Ovary (tissue), 9 donors: ENCODE results near the gene TBC1D14. TPM values are rescaled to one million over a fixed set of nuclear protein-coding genes. Genes with fewer than 3 reads are reported as not detected.

Experiments
- DNase-seq, 5 donors: peaks; one replicate each; pipeline ENCODE4 v3.0.0-alpha.2; 2019 to 2020
- H3K27ac ChIP-seq, 2 donors: fragments of 200-600 bp; one replicate each; pipeline versions ENCODE4 v1.5.1 to v1.8.0; 2019 to 2022
- H3K27me3 ChIP-seq: fragments of 200-600 bp; one replicate; pipeline ENCODE4 v1.8.0; 2022
- H3K36me3 ChIP-seq: fragments of 200-600 bp; sonication (generic); one replicate; pipeline ENCODE4 v1.5.1; 2019
- H3K4me1 ChIP-seq: one replicate; pipeline ENCODE4 v1.8.1; 2013; ENCODE audit warnings: mild to moderate bottlenecking, moderate library complexity; ENCODE audit not compliant: insufficient read depth
- H3K4me3 ChIP-seq: fragments of 200-600 bp; sonication (generic); one replicate; pipeline ENCODE4 v1.5.1; 2017
- H3K9me3 ChIP-seq, 2 donors: fragments of 200-600 bp in 1 of 2; sonication (generic) in 1 of 2; one replicate each; pipeline versions ENCODE4 v1.5.1 to v1.8.1; 2013 to 2019; ENCODE audit warnings: mild to moderate bottlenecking in 1 of 2, moderate library complexity in 1 of 2
- CTCF ChIP-seq, 3 donors: fragments of 450-650 bp in 2 of 3; fragments of 200-600 bp in 1 of 3; IDR thresholded peaks; one replicate each; pipeline versions ENCODE4 v1.5.1 to v1.8.0; 2016 to 2022; ENCODE audit warnings: antibody characterized with exemption in 3 of 3, mild to moderate bottlenecking in 1 of 3
- EP300 ChIP-seq: sonication (generic); formaldehyde crosslinking; IDR thresholded peaks from one replicate; pipeline ENCODE4 v1.6.1; 2017; ENCODE audit warnings: antibody characterized with exemption
- POLR2A ChIP-seq: fragments of 450-650 bp; IDR thresholded peaks from one replicate; pipeline ENCODE4 v1.6.1; 2017; ENCODE audit warnings: antibody characterized with exemption, mild to moderate bottlenecking, moderate library complexity
- WGBS, 3 donors: extraction: QIAGEN DNeasy Blood & Tissue Kit in 1 of 3; methylation state at CpG; one replicate each; pipeline versions ENCODE4 v1.1.5 to v1.1.7; 2013 to 2017; 5-methylcytosine and 5-hydroxymethylcytosine counted together
- intact Hi-C, 4 donors: fragments of 100-400 bp; cut with DNase I; formaldehyde crosslinking; loops; one replicate each; pipeline versions ENCODE4 v1.11.0 to v1.15.1; 2022 to 2023
- polyA plus RNA-seq, 2 donors: library from polyadenylated mRNA; stranded (reverse); fragments of 200-250 nt in 1 of 2; fragments of 350-450 nt in 1 of 2; fragmentation: Illumina TruSeq in 1 of 2; extraction: RNeasy Lipid Tissue Mini Kit (QIAGEN cat#74804) in 1 of 2; gene quantifications; one replicate each; pipeline ENCODE4 v1.2.3, GENCODE V29; 2013 to 2014
- total RNA-seq, 7 donors: library from RNA; depleted of rRNA in 2 of 7; stranded (reverse); fragments of >200 nt in 2 of 7; fragmentation: NEBNext Ultra II Directional in 3 of 7; extraction: Animal tissue kit (Norgen Biotek cat#: 25700) in 3 of 7; gene quantifications; one replicate each; pipeline versions ENCODE4 v1.1.0 to v1.2.4, GENCODE V29; 2016 to 2023
- donor health status: DM: no; HTN: no; CAD: no; lungs with moderate emphysema.
- donor health status: DM: no; HTN: no; CAD: no.
- donor health status: Bipolar disorder and iron deficiency.
- donor health status: DM: yes; HTN: yes; CAD: no.
- donor health status: DM: no; HTN: no; CAD: no.
- donor health status: DM: yes; HTN: yes; CAD: no.

TBC1D14 gene
- total and polyA plus RNA-seq, 9 donors, result 19.9 to 40.0 (median 34.4) TPM

- Histone ChIP-seq H3K27ac (no peak overlapping the region), H3K4me3 (no peak overlapping the region), H3K27me3 (no peaks in the 10 kb centered on the region), H3K4me1 (no peaks in the 10 kb centered on the region), H3K36me3 (no peaks in the 10 kb centered on the region), H3K9me3 (no peaks in the 10 kb centered on the region)
- peak in 2 of 5 donors; percentile 52 to 61 for DNase-seq
- TF ChIP-seq CTCF (IDR thresholded peaks at IDR 0.05) (no peak), POLR2A (no peak), EP300 (no peak)
- intact Hi-C loops, result loop anchor here in 2 of 4 donors (5.0 to 10.0 kb wide), 3 partner anchors 159 to 351 kb away; no protein-coding TSS in a partner anchor
- WGBS, 3 donors, result 67 to 73% (median 71%) methylated on average over 18 of the region's 18 CpGs
Observed at GRCh38 chr4:7073526-7074390, 164.1 kb downstream of the TBC1D14 start.

DNA sequence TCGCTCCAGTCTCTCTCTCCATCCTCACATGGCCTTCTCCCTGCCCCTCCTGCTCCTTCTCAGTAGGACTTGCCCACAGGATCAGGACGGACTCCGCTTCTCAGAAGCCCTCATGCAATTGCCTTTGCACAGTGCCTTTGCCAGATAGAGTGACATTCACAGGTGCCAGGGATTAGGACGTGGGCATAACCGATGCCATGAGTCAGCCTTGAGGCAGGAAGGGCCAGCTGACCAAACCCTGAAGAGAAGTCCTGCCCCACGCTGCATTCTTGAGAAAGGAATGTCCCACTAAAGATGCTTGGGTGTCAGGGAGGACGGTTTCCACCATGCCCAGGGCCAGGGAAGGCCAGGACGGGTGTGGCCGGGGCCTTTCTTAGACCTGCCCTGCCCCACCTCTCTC lies 164.8 kb downstream of the TBC1D14 start:
- intact Hi-C loops, result loop anchor here in 2 of 4 donors (5.0 to 10.0 kb wide), 3 partner anchors 160 to 352 kb away; no protein-coding TSS in a partner anchor
- peak in 1 of 5 donors; percentile 11 for DNase-seq
- no peak overlapping the region for H3K4me3 ChIP-seq
- no peaks in the 10 kb centered on the region for H3K27me3 ChIP-seq
- TF ChIP-seq CTCF (IDR thresholded peaks at IDR 0.05) (no peak), EP300 (no peak), POLR2A (no peak)
- WGBS, 3 donors, result 82 to 88% (median 84%) methylated on average over 9 of the region's 9 CpGs
- no peaks in the 10 kb centered on the region for H3K9me3 ChIP-seq
- no peaks in the 10 kb centered on the region for H3K36me3 ChIP-seq
- H3K4me1 ChIP-seq, result no peaks in the 10 kb centered on the region
- no peak overlapping the region for H3K27ac ChIP-seq

DNA sequence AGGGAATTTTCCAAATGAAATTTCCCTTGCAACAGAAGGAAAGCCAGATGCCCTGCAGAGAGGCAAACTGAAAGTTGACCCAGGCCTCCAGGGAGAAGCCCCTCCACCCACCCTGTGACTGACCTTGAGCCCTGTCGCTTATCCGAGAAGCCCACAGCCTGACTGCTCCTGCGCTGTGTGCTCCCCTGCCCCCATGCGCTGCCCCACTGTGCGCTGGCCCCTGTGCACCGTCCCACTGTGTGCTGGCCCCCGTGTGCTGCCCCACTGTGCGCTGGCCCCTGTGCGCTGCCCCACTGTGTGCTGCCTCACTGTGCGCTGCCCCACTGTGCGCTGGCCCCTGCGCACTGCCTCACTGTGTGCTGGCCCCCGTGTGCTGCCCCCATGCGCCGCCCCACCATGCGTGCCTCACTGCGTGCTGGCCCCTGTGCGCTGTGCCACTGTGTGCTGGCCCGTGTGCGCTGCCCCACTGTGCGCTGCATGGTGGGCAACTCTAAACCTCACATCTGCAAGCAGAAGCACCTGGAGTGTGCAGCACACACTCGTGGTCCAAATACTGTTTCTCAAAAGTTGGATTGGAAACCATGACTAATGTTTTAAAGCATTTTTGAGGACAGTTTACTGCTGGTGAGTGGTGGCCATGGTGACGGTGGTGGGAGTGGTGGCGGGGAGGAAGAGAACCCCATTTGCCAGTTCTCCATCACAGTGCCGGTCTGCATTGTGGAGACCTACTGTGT lies 166.5 kb downstream of the TBC1D14 start:
- no peak for TF ChIP-seq POLR2A
- no peak for TF ChIP-seq EP300
- TF ChIP-seq CTCF (IDR thresholded peaks at IDR 0.05), result no peak
- Histone ChIP-seq H3K4me1 (no peaks in the 10 kb centered on the region), H3K36me3 (no peaks in the 10 kb centered on the region), H3K27ac (no peak overlapping the region), H3K4me3 (no peak overlapping the region), H3K27me3 (no peaks in the 10 kb centered on the region), H3K9me3 (no peaks in the 10 kb centered on the region)
- 78 to 81% (median 79%) methylated on average over 25 of the region's 25 CpGs for WGBS, 3 donors
- peak in 1 of 5 donors; percentile 21 for DNase-seq
- intact Hi-C loops, result loop anchor here in 2 of 4 donors (10.0 kb wide), 2 partner anchors 161 to 351 kb away; no protein-coding TSS in a partner anchor

DNA sequence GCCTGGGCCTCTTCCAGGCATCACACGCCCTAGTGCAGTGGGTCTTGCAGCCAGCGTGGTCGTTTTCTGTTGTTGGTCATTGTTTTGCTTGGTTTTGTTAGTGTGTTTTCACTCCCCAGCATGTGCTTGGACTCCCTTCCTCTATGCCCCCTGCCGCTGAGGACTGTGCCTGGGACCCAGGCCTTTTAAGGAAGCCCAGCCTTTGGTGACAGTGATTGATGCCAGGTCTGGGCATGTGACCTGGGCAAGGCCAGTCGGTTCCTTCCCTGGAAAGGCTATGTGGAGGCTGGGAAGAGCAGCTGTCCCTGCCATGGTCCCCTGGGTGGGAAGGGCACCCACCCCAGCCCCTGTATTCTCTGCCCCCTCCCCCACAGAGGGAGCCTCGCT lies 167.1 kb downstream of the TBC1D14 start:
- Histone ChIP-seq H3K27ac (no peak overlapping the region), H3K27me3 (no peaks in the 10 kb centered on the region), H3K4me1 (no peaks in the 10 kb centered on the region), H3K36me3 (no peaks in the 10 kb centered on the region), H3K9me3 (no peaks in the 10 kb centered on the region), H3K4me3 (no peak overlapping the region)
- intact Hi-C loops, result loop anchor here in 2 of 4 donors (10.0 kb wide), 2 partner anchors 162 to 352 kb away; no protein-coding TSS in a partner anchor
- TF ChIP-seq EP300 (no peak), CTCF (IDR thresholded peaks at IDR 0.05) (no peak), POLR2A (no peak)
- WGBS, 3 donors, result 65 to 70% (median 65%) methylated on average over 6 of the region's 6 CpGs
- DNase-seq, result peak in 1 of 5 donors; percentile 15
